K562 (cell line): ENCODE results near the gene MORC1. TPM values are rescaled to one million over a fixed set of nuclear protein-coding genes. Genes with fewer than 3 reads are reported as not detected.

Source experiments
- BHLHE40 ChIP-seq: IDR thresholded peaks from 2 replicates; pipeline ENCODE4 v1.6.1; 2011; ENCODE audit warnings: low read length, improper control_type of control experiment
- CBX1 ChIP-seq: sonication (generic); IDR thresholded peaks from 2 replicates; pipeline ENCODE4 v1.6.1; 2016; ENCODE audit warnings: antibody characterized with exemption, low read depth, mild to moderate bottlenecking
- CHD2 ChIP-seq: IDR thresholded peaks from 2 replicates; pipeline ENCODE4 v1.6.1; 2011; ENCODE audit warnings: low read depth, low read length
- CREB1 ChIP-seq, 2 experiments: sonication (generic) in 1 of 2; formaldehyde crosslinking in 1 of 2; IDR thresholded peaks; 2 replicates each; pipeline versions ENCODE4 v1.6.1 to v1.8.0; 2012 to 2022; ENCODE audit warnings: inconsistent platforms in 1 of 2, mild to moderate bottlenecking in 1 of 2, missing genetic modification reagents in 1 of 2, moderate library complexity in 1 of 2
- CTCF ChIP-seq, 3 experiments: IDR thresholded peaks in 2 of 3; conservative IDR thresholded peaks in 1 of 3; 2 replicates each; pipeline ENCODE4 v1.5.1; 2011 to 2012; ENCODE audit warnings: low read length in 3 of 3, mild to moderate bottlenecking in 3 of 3, control low read depth in 2 of 3, improper control_type of control experiment in 1 of 3, inconsistent platforms in 1 of 3, low read depth in 1 of 3, mixed read lengths in 1 of 3, moderate library complexity in 1 of 3; ENCODE audit not compliant: insufficient read depth in 2 of 3
- FOXO4 ChIP-seq: fragments of 450-650 bp; formaldehyde crosslinking; IDR thresholded peaks from 2 replicates; pipeline ENCODE4 v1.4.0; 2020; ENCODE audit warnings: mild to moderate bottlenecking, moderate library complexity
- MITF ChIP-seq: IDR thresholded peaks from 2 replicates; pipeline ENCODE4 v1.6.1; 2014; ENCODE audit warnings: antibody characterized with exemption
- POLR2A ChIP-seq: fragments of 450-650 bp; conservative IDR thresholded peaks from 2 replicates; pipeline ENCODE4 v1.6.1; 2016
- SNRNP70 ChIP-seq: fragments of 200-400 bp; formaldehyde crosslinking; optimal IDR thresholded peaks from 2 replicates; pipeline ENCODE3; 2017; ENCODE audit warnings: low read depth, low read length
- ZBTB2 ChIP-seq: fragments of 450-650 bp; IDR thresholded peaks from 2 replicates; pipeline ENCODE4 v1.6.1; 2016; ENCODE audit warnings: antibody characterized with exemption
- ZBTB33 ChIP-seq: sonication (generic); formaldehyde crosslinking; IDR thresholded peaks from 2 replicates; pipeline ENCODE4 v1.8.1; 2023; ENCODE audit warnings: mild to moderate bottlenecking, missing genetic modification reagents
- ZMIZ1 ChIP-seq, 2 experiments: fragments of 150-350 bp in 1 of 2; IDR thresholded peaks; 2 replicates each; pipeline ENCODE4 v1.6.1; 2012 to 2016; ENCODE audit warnings: low read depth in 2 of 2, low read length in 2 of 2, mild to moderate bottlenecking in 1 of 2, moderate library complexity in 1 of 2
- ZNF121 ChIP-seq: sonication (generic); formaldehyde crosslinking; conservative IDR thresholded peaks from 2 replicates; pipeline ENCODE4 v1.8.0; 2022; ENCODE audit warnings: missing genetic modification reagents
- ZNF140 ChIP-seq: fragments of 250-450 bp; sonication (Bioruptor Pico); IDR thresholded peaks from 2 replicates; pipeline ENCODE4 v1.8.0; 2021; ENCODE audit warnings: moderate library complexity, mild to moderate bottlenecking, inconsistent platforms
- ZNF384 ChIP-seq: IDR thresholded peaks from 2 replicates; pipeline ENCODE4 v1.6.1; 2012; ENCODE audit warnings: low read depth, low read length, improper control_type of control experiment
- polyA plus RNA-seq, 8 experiments: library from polyadenylated mRNA; depleted of rRNA in 4 of 8; stranded (reverse) in 5 of 8; unstranded in 3 of 8; fragments of >200 nt; fragmentation: Nextera tagmentation in 2 of 8; fragmentation: Illumina TruSeq in 1 of 8; extraction: Ambion mirVana in 2 of 8; extraction: Trizol in 1 of 8; gene quantifications; 2 replicates each; pipeline versions ENCODE4 v1.2.1 to v1.2.3, GENCODE V29; 2011 to 2014; ENCODE audit warnings: inconsistent platforms in 1 of 8, missing spikeins in 1 of 8
- total RNA-seq, 7 experiments: library from RNA; depleted of rRNA in 6 of 7; stranded (reverse); fragments of >200 nt in 6 of 7; fragmentation: Illumina TruSeq in 2 of 7; extraction: Trizol in 2 of 7; gene quantifications; 2 replicates each; pipeline versions ENCODE4 v1.2.1 to v1.2.3, GENCODE V29; 2011 to 2021; ENCODE audit warnings: low replicate concordance in 1 of 7

MORC1 gene
- total and polyA plus RNA-seq, 9 of the 15 experiments (the other 6 are each of a cell fraction or from before 2014, with no cell fraction given): 0.08 to 0.41 (median 0.30) TPM; not detected in 1

- peak; percentile 83 for TF ChIP-seq BHLHE40
- 0 out of 2 replicates have a peak, but pooled peaks have one; percentile 26 for TF ChIP-seq CREB1 (IDR thresholded peaks at IDR 0.05)
- peak; percentile 65 for TF ChIP-seq CREB1 (CRISPR knock-in tag; IDR thresholded peaks at IDR 0.05)
- TF ChIP-seq SNRNP70: no peak
- TF ChIP-seq ZNF140 (CRISPR knock-in tag): no peak
- TF ChIP-seq CBX1: peak; percentile 58; the same call in 1 of the 2 replicates
- TF ChIP-seq CHD2: peak; percentile 79
- 0 out of 2 replicates have a peak, but pooled peaks have one; percentile 23 for TF ChIP-seq ZBTB2
- TF ChIP-seq POLR2A: no peak
- TF ChIP-seq MITF: peak; percentile 53; the same call in 1 of the 2 replicates
- TF ChIP-seq FOXO4: no peak
- TF ChIP-seq ZNF384: no peak
- TF ChIP-seq ZNF121 (CRISPR knock-in tag): no peak
- TF ChIP-seq ZBTB33 (CRISPR knock-in tag): no peak
- peak; percentile 43 to 57 (median 54) for TF ChIP-seq CTCF (IDR thresholded peaks at IDR 0.05 in 2 of 3, conservative IDR thresholded peaks at IDR 0.05 in 1 of 3; ENCODE audit: insufficient read depth in 2 of 3, low read depth in 1 of 3, low read length in 3 of 3)
- no peak for TF ChIP-seq ZMIZ1 (IDR thresholded peaks at IDR 0.05; ENCODE audit: low read depth in 2 of 2, low read length in 2 of 2)
Measured at GRCh38 chr3:109117939-109118338, at the start of gene MORC1 (continued).
